GM18505 (cell line): ENCODE measurements around the gene NSUN4.
A peak's percentile ranks its signal among the peaks of the same experiment; 100 is the strongest.
"Not testable (repeated sequence)": the region's sequence is repeated elsewhere in the genome, so short reads cannot be mapped to it uniquely, and the experiment has no call there.

Experiments used
- ATAC-seq: cut with Tn5 transposase; IDR thresholded peaks from one replicate; pipeline ENCODE4 v1.9.1; 2021; ENCODE audit not compliant: unreplicated experiment
- POLR2A ChIP-seq: IDR thresholded peaks from 4 replicates; pipeline ENCODE4 v1.6.1; 2011; ENCODE audit warnings: borderline replicate concordance; ENCODE audit not compliant: insufficient read depth, insufficient read length; ENCODE audit errors: extremely low read depth

NSUN4 gene

GRCh38 chr1:46310321-46310720, 30.3 kb upstream of the NSUN4 start:
- ATAC-seq: no peak
- no peak for TF ChIP-seq POLR2A

- ATAC-seq: no peak
Measured at GRCh38 chr1:46315669-46316403, 24.8 kb upstream of the NSUN4 start.

GRCh38 chr1:46317323-46317722, 23.3 kb upstream of the NSUN4 start:
- ATAC-seq: no peak
- TF ChIP-seq POLR2A: no peak

More at GRCh38 chr1:46315669-46316403, 24.8 kb upstream of the NSUN4 start:
- TF ChIP-seq POLR2A: no peak

GRCh38 chr1:46319301-46319700, 21.3 kb upstream of the NSUN4 start:
- not testable (repeated sequence) for ATAC-seq

GRCh38 chr1:46319960-46320914, 20.4 kb upstream of the NSUN4 start:
- ATAC-seq: not testable (repeated sequence)

- ATAC-seq: not testable (repeated sequence)
Measured at GRCh38 chr1:46322191-46322590, 18.4 kb upstream of the NSUN4 start.

- not testable (repeated sequence) for ATAC-seq
Measured at GRCh38 chr1:46325285-46326076, 15.1 kb upstream of the NSUN4 start.

GRCh38 chr1:46328182-46328581, 12.4 kb upstream of the NSUN4 start:
- not testable (repeated sequence) for ATAC-seq

- not testable (repeated sequence) for ATAC-seq
Measured at GRCh38 chr1:46329807-46330206, 10.8 kb upstream of the NSUN4 start.

- not testable (repeated sequence) for ATAC-seq
Measured at GRCh38 chr1:46330381-46330780, 10.2 kb upstream of the NSUN4 start.

GRCh38 chr1:46331786-46332540, 8.6 kb upstream of the NSUN4 start:
- ATAC-seq: not testable (repeated sequence)

- TF ChIP-seq POLR2A: peak; percentile 83
- ATAC-seq: peak; percentile 56
Measured at GRCh38 chr1:46333300-46334029, 7.1 kb upstream of the NSUN4 start.

- ATAC-seq: no peak
- peak; percentile 38 for TF ChIP-seq POLR2A
Measured at GRCh38 chr1:46334030-46334384, 6.6 kb upstream of the NSUN4 start.

GRCh38 chr1:46335081-46335480, 5.5 kb upstream of the NSUN4 start:
- ATAC-seq: no peak
- no peak for TF ChIP-seq POLR2A

GRCh38 chr1:46337409-46337808, 3.2 kb upstream of the NSUN4 start:
- not testable (repeated sequence) for ATAC-seq
